ENCODE measurements around the gene ABCA2.

DNA sequence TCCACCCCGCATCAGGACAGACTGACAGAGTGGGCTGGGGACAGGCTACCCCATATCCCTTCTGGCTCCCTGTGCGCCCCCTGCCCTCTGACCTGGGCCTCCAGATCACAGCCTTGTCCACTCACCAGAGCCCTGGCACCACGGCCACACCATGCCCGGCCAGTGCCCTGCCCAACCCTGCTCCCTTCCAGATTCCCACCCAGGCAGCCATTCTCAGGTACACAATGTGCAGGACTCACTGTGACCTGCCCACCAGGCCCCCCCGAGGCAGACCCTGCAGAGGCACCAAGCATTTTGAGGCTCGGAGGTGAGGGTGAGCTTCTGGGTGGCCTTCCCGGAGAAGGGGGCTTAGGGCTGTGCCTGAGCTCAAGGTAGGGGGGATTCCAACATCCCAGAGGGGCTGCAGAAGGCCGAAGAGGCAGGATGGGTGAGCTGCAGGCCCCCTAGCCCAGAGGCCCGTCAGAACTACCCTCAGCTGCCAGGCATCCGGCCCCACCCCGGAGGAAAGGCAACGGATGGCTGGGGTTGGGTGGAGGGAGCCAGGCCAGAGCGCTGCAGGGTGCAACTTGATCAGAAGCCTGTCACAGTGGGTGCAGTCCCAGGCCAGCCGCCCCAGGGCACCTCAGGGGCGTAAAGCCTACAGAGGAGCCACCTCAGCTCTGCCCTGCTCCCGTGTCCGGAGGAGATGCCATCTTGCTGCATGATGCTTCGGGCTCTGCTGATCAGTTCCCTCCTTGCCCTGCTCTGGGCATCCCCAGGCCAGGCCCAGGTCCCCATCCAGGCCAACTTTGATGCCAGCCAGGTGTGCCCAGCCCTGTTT lies 45.6 kb downstream of the ABCA2 start, which contains the start of gene LCNL1:
- TF ChIP-seq POLR2AphosphoS5 (IDR thresholded peaks at IDR 0.05; ENCODE audit: borderline replicate concordance, low read depth, low read length) (no peak), EZH2 (IDR thresholded peaks at IDR 0.05) (no peak), FOXP2 (optimal IDR thresholded peaks at IDR 0.05; ENCODE audit: control extremely low read depth, extremely low read length, insufficient read depth) (no peak)

Measured in SK-N-MC (cell line).